GM21619 (cell line): ENCODE data around the gene SNX24.
"Not testable (repeated sequence)": the region's sequence is repeated elsewhere in the genome, so short reads cannot be mapped to it uniquely, and the experiment has no call there.

Source experiments
- ATAC-seq: cut with Tn5 transposase; IDR thresholded peaks from one replicate; pipeline ENCODE4 v1.9.1; 2021; ENCODE audit not compliant: unreplicated experiment

Gene SNX24

DNA sequence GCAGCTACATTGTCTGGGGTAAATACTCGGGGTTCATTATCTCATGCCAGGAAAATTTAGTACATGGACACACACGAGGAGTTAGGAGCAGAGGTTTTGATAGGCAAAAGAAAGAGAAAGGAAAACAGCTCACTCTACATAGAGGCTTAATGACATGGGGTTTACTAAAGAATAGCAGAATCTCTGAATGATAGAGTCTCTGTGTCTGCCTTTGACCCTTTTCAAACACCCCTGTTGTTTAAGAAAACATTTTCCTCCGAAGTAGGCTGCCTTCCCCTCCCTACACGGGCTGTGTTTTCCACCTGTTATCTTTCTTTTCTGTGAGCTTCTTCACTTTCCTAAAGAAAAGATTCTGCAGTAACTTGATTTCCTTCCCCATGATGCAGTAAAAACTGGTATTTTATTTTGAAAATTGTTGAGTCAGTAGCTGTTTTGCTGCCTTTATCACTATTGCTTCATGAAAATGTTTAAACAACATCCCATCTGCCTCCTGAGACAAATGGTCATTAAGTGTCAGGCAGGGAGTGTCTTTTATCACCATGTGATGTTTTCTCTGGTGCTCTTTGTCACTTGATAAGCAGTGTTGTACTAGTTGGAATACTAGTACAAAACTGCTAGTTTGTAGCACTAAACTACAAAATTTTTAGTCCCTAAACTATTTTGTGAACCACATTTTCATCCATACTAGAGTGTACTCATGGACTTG is 114.5 kb downstream of the SNX24 start:
- ATAC-seq = no peak

DNA sequence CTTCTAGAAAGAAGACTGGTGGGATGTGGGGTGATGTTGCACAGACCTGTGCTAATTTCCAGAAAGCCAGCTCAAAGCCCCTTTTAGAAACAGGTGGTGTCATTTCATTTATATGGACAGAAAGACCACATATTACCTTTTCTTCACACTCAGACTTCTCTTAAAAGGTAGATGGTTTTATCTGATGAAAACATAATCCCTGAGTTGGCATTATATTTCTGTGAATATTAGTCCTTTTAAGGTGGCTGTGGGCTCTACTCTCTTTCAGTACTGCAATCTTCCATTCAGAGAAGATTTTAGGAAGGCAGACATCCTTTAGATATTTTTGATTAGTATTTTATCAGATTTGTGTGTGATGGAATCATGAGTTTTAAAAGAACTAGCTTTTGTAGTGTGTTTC is 117.9 kb downstream of the SNX24 start:
- no peak for ATAC-seq

DNA sequence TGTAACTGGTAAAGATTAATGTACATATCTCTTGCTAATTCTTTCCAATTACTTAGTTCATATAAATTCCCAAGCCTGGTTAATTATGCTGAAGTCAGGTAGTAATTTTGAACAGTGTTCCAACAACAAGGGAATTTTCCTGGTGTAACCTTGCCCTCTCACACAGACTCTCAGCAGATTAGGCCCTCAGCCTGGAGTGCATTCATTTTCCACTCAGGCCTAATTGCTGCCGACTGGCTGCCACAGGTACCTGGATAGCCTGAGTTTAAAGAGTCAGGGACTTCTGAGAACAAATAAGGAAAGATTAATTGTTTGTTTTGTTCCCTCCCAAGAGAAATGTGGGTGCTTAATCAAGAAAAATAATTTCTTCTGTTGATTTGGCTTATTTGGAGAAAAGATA is 119.7 kb downstream of the SNX24 start:
- ATAC-seq = no peak

DNA sequence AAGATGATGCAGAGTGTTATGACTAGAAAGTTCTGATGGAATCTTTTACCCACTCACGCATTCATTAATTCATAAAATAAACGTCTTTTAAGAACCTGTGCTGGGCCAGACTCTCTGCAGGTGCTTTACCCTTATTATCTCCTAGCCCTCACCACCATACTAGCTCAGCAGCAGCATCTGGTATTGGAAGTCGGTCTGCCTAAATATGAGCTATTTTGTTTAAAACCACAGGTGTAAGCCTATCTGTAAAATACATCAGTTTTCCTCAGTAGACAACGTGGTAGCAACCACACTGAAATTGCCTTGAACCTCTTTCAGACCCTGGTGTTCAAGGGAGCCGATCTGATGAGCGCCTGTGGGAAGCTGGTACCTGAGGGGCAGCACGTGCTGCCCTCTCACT is 121.7 kb downstream of the SNX24 start:
- ATAC-seq = peak; percentile 31

DNA sequence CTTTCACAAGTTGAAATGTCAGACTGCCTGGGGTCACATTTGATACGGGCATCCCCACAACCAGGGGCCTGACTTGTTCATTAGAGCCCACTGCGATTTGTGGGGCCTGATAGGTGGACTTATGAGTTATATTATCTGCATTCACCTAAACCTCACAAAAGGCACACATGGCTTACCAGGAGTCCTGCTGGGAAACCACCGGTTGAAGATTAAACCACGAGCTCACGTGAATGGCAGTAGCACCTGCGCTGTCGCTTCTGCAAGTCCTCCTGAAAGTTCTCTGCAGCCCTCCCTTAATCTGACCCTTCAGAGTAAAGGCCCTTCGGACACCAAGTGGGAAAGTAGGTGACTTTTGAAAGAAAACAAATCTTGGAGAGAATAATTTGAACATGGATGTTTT is 122.2 kb downstream of the SNX24 start:
- ATAC-seq = peak; percentile 96

DNA sequence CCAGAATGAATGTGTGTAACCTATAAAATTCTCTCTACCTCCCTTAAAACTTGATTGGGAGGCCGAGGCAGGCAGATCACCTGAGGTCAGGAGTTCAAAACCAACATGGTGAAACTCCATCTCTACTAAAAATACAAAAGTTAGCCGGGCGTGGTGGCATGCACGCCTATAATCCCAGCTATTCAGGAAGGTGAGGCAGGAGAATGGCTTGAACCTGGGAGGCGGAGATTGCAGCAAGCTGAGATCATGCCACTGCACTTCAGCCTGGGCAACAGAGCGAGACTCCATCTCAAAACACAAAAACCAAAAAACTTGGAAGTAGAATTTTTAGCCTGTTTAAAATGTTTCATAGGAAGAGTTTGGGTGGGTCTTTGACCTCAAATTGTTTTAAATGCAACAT is 122.6 kb downstream of the SNX24 start:
- not testable (repeated sequence) for ATAC-seq

DNA sequence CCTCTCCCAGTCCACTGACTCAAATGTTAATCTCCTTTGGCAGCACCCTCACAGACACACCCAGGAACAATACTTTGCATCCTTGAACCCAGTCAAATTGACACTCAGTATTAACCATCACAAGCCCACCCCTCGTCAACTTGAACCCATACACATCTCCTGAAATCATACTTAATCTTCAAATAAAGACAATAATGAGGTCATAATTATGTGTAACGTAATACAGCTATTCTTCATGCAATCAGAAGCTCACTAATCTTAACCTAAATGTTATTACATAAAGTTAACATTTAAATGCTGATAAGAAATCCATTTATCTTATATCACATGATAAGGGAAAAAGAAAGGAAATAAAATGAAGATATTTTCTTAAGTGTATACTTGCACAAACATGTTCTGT is 125.9 kb downstream of the SNX24 start:
- ATAC-seq = no peak

DNA sequence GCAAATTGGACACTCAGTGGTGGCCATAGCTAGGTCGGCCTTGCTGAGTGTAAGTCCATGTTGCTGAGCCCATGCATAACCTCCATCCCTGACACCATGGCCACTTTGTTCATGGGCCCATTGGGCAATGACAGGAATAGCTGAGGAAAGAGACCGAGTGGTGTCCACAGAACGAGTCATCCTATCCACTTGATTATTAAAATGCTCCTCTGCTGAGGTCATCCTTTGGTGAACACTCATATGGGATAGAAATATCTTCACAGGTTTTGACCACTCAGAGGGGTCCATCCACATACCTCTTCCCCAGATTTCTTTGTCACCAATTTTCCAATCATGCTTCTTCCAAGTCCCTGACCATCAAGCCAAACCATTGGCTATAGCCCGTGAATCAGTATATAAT is 127.5 kb downstream of the SNX24 start:
- ATAC-seq = no peak

DNA sequence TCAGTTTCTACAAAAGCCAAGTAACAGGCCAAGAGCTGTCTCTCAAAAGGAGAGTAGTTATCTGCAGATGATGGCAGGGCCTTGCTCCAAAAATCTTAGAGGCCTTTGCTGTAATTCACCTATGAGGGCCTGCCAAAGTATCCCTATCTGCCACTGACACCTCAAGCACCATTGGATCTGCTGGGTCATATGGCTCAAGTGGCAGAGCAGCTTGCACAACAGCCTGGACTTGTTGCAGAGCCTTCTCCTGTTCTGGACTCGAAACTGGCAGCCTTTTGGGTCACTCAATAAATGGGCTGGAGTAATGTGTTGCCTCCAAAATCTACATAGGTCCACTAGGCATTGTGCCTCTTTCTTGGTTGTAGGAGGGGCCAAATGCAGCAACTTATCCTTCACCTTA is 128.3 kb downstream of the SNX24 start:
- ATAC-seq = not testable (repeated sequence)

DNA sequence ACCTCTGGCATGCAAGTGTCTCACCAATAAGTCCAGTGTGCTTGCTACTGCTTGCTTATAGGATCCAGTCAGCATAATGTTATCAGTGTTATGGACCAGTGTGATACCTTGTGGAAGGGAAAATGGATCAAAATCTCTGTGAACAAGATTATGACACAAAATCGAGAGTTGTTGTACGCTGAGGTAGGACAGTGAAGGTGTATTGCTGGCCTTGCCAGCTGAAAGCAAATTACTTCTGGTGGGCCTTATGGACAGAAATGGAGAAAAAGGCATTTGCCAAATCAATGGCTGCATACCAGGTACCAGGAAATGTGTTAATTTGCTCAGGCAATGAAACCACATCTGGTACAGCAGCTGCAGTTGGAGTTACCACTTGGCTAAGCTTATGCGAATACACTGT is 128.8 kb downstream of the SNX24 start:
- not testable (repeated sequence) for ATAC-seq

DNA sequence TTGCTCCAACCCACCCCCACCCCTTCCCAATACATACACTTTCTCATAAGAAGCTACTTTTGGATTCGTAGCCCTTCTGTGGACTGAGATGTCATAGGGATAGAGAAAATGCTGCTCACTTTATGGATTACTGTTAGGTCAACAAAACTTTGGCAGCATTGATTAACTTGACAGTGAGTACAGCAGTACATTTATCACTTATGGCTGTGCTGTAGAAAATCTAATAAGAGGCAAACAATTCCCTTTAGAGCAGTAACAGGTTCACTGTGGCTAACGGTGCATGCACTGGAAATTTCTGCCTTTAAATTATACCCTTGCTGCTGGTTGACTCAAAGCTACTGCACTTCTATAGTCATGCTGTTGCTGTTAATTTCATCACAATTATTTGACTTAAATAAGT is 131.9 kb downstream of the SNX24 start:
- ATAC-seq = no peak

DNA sequence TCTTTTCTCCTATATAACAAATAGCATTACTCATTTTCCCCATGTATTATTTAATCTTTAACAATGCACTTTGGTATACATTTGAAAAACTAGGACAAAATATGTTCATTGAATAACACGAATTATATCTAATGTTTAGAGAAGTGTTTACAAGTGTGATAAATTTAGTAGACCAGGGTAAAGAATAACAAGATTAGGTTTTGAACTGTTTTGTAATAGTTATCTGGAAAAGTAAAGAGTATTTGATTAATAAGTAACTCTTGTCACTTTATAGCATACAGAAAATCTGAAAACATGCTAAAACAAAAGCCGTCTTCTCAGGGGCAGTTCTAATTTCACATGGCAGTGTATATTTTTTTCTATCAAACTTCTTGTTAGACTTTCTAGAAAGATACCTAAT is 132.7 kb downstream of the SNX24 start:
- ATAC-seq = no peak

DNA sequence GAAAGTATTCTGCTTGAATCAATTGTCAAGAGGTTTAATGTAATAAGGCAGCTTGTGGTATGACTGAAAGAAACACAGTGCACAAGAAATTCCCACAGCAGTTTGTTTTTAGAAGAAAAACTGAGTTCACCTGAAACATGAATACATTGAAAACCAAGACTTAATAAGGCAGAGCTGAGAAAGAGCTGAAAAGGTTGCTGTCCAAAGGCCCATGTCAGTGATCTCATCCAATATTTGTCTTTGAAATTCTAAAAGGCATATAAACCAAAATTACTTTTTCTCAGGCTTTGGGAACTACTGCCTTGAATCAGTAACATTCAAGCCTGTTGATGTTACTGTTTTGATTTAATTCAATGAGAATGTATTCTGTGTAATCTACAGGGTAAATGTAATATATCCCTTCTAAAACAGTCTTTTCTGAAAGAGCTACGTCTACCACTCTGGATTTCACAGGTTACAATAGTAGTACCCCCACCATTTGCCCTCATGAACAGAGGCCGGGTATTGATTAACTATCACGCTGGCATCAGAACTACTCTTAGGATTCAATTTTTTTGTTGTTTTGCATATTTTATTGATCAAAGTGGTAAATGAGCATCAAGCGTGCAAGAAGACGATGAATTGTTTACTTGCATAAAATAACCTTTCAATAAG is 133.4 kb downstream of the SNX24 start:
- ATAC-seq = no peak

DNA sequence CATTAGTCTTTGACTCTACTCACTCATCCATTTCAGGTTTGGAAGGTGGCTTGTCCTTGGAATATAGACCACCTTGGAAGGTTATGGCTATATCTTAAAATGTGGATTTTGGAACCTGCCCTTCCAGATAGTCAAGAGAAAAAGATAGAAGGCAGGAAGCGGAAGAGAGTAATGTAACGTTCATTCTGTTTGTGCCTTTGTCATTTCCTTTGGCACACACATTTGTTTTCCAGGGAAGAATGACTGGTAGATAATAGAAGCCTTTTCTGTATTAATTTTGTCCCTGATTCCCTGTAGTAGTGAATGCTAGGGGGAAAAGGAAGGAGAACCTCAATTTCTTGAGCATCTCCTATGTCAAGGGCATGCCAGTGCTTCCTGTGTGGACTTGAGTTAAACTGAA is 136.4 kb downstream of the SNX24 start:
- no peak for ATAC-seq

DNA sequence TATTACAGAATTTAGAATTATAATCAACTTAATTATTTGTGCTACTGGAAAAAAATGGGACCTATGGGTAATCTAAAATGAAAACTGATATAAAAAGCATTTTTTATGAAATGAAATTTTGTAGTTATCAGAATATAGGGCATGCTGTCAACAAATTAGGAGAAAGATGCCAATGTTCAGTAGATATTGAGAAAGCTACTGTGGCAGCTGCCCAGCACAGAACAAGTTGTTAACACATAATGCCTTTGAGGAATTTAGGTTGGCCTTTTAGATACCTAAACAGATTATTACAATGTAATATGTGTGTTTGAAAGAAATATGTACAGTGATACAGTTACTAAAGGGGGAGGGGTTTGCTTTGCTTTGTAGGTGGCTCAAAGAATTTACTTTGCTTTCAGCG is 137.0 kb downstream of the SNX24 start:
- ATAC-seq = no peak

DNA sequence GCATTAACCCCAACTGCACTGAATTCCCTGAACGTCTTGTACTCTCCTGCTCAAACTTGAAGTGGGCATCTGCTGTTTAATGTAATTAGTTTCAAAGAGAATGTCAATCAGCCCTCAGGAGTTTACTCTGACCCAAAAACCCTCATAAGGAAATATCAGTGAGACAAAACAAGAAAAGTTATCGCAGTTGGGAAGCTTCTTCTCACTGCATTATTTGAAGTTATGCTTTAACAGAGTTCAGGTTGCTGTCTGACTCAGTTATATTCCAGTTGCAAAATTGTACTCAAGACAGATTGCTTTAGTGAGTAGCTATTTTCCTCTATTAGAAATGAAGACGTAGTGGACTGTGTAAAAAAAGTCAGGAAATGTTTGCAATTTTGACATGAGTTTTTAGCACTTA is 139.0 kb downstream of the SNX24 start:
- peak; percentile 60 for ATAC-seq

DNA sequence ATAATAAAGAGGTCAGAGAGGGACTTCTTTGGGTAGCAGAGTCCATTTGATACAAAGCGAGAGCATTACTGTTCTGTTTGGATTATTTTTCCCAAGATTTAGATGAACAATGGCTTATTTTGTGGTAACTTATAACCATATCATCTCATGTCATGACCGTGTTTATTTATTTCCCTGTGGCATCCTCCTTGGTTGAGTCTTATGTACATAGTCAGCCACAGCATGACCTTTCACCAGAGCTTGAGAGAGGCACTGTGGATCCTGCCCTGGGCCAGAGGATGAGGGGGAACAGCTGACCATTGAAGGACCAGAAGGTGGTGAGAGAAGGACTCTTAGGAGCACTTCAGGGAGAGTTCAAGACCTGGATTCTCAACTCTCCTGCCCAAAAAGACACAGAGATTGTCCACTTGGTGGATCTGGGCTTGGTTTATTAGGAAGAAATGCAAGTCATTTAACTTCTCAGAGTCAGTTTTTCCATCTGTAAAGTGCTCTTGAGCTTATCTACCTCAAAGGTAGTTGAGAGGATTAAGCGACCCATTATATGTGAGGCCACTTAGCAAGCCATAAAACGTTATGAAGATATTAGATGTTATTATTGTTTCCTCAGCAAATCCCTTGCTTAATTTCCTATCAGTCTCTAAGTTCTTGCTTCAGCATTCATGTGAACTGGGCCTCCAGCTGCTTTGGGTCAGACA is 139.7 kb downstream of the SNX24 start:
- ATAC-seq = no peak

DNA sequence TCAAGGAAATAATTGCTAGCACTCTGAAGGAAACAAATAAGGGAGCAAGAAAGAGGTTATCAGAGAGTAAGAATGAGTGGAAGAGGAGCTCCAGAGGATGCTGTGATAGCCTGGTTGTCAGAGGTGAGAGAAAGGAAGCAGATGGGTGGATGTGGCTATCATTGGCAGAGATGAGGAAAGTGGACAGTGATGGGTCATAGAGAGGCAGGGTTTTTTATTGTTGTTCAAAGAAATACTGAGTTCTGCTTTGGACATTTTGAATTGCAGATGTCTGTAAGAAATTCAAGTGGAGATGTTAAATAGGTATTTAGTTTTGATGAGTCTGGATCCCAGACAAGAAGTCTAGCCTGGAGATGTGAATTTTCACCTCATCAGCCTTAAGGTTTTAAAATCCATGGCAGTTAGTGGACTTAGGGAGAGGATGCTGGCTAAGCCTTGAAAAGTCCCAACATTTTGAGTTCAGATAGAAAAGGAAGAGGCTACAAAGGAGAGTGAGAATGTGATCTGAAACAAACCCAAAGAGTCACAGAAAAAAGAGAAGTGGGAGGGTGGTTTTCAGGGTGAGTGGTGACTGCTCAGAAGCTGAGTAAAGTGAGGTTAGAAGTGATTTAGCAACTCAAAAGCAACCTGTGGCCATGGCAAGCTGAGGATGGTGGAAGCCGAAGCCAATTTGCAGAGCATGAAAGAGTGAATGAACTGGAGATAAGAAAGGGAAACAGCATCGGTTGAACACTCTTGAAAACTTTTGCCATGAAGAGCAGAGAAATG is 140.7 kb downstream of the SNX24 start:
- peak; percentile 80 for ATAC-seq

DNA sequence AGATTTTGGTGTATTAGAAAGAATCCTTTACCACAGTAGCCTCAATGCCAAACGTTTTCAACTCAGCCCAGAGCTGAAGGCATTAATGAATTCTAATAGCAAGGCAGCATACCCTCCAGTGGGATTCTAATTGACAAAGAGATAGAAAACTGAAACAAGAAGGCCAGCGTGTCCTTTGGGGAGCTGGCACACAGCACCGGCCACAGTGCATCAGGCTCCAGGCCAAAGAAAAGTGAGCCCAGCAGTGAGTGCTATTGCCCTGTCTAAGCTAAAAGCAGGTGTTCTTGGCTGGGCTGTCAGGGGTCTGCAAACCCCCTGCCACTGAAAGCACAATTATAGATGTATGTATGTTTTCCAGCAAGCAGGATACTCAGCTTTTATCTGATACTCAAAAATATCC is 150.7 kb downstream of the SNX24 start:
- no peak for ATAC-seq

DNA sequence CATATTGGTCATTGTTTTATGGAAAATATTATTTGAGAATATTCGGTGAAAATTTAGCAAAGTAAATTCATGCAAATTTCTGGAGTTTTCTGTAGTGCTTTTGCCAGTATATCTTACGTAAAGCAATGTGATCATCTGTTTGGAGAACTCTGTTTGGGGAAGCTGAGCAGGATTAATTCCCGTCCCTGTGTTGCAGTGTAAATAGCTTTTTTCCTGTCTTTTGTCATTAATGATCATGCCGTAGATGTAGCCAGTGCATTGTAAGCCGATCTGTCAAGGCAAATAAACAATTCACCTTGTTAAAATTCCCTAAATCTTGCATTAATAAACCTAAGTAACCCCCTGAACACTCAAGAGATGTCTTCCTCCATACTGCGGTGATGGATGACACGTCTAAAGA is 151.9 kb downstream of the SNX24 start:
- ATAC-seq = no peak

DNA sequence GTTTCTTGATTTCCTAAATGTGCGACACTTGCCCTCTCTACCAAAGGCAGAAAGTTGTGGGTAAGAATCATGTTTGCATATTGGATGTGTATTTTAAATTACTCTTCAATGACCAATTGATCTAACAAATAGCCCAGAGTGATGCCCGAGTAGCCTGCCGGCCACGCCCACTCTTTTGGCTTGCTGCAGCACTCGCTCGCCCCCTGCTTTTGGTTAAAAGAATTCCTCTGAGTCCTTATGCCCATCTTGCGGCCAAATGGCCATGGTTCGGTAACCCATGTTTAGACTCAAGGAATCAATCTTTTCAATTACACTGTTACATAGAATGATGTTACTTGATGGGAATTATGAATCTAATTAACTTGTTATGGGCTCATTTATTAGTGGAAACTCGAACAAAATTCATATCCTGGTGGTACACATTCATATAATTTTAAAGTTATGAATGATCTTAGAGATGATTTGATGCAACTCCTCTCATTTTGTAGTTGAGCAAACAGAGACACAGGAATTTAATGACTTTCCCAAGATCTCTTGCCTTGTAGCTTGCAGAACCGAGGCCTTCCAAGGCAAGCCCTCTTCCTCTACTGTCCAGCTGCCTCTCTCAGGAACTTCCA is 154.6 kb downstream of the SNX24 start:
- ATAC-seq = peak; percentile 93
